AG09319 (cell line): ENCODE results near the gene FANCC.

Experiments used
- DNase-seq: peaks from one replicate; pipeline ENCODE4 v3.0.0-alpha.2; 2010; ENCODE audit warnings: low read depth; ENCODE audit errors: extremely low read depth
- TF ChIP-seq, protein P1 (sequence below): IDR thresholded peaks from 2 replicates; pipeline ENCODE4 v1.5.1; 2011; ENCODE audit warnings: low read depth, mild to moderate bottlenecking, inconsistent platforms, low read length, moderate library complexity

The FANCC gene

DNA sequence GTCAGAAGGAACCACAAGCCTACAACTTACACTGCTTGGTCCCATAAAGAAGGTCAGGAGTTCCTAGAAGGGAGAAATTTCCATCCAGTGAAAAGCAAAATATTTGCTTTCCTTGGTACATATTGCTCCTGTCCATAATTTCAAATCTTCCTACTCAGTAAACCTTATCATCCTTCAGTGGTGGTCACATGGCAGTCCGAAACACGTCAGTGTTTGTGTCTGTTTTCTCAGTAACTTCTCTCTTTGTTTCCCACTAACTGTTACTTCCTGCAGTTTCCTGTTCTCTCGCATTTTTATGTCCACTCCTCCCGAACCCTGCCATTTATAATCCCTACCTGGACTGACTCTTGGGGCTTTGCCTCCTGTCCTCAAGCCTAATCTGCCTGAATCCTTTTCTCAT, 129.1 kb downstream of the FANCC start:
- TF ChIP-seq, protein P1, sequence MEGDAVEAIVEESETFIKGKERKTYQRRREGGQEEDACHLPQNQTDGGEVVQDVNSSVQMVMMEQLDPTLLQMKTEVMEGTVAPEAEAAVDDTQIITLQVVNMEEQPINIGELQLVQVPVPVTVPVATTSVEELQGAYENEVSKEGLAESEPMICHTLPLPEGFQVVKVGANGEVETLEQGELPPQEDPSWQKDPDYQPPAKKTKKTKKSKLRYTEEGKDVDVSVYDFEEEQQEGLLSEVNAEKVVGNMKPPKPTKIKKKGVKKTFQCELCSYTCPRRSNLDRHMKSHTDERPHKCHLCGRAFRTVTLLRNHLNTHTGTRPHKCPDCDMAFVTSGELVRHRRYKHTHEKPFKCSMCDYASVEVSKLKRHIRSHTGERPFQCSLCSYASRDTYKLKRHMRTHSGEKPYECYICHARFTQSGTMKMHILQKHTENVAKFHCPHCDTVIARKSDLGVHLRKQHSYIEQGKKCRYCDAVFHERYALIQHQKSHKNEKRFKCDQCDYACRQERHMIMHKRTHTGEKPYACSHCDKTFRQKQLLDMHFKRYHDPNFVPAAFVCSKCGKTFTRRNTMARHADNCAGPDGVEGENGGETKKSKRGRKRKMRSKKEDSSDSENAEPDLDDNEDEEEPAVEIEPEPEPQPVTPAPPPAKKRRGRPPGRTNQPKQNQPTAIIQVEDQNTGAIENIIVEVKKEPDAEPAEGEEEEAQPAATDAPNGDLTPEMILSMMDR, result no peak
- no peak for DNase-seq

DNA sequence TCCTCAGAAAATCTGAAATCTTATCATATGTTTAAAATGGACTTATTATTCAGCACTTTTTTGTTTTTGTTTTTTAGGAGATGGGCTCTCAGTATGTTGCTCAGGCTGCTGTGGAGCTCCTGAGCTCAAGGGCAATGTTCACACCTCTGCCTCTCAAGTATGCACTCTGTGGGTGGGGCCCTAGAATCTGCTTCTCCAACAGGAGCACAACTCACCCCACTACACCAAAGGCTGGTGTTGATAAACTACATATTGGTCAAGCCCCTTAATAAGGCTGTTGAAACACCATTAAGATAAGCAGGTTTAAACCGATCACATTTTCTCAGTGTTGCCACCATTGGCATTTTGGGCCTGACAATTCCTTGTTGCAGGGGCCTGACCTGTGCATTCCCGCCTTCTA, 131.6 kb downstream of the FANCC start:
- no peak for DNase-seq

DNA sequence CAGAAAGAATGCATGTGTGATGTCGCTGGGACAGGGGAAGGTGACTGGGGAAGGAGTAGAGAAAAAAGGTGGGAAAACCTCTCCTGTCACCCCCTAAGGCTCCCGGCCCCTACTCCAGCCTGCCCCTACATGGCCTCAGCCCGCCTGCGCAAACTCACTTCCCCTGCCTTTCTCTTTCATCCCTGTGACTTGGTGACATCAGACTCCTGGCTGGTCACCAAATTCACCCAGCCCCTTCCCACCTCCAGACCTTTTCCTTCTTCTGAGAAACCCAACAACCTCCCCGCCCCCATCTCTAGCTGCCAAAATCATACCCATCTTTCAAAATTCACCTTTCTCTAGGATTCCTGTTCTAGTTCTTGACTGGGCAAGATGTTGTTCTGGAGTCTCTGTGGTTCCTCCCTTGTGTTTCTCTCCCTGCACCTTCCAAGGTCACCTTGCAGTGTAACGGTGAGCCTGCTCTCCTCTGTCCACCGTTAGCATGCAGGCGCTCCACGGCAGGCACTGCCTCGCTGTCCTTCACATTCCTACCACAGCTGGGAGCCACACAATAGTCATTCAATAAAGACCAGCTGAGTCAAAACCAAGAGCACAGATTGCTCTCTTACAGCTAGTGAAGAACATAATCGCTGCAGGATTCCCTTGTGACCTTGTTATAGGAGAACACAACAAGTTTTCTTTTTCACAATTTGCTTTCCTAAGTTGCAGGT, 134.5 kb downstream of the FANCC start:
- TF ChIP-seq, protein P1, result peak; percentile 1
- no peak for DNase-seq

More for the DNA sequence above, 131.6 kb downstream of the FANCC start:
- TF ChIP-seq, protein P1, result no peak

DNA sequence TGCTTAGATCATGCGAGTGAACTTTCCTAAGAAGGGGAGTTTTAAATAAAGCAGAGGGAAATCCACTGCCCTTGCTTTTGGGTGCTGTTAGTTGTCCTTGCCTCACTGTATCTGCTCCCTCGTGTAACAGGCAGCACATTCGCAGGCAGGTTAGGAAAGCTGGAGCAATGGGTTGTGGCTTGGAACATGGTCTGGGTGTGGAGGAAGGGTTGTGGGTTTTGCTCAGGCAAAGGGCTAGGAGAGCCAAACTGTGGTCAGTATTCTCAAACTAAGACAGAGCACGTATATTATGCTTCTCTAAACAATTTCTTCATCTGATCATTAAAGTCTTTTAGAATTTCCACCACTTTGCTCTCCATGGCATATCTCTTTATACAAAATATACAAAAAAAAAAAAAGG, 135.7 kb downstream of the FANCC start:
- TF ChIP-seq, protein P1, result no peak

DNA sequence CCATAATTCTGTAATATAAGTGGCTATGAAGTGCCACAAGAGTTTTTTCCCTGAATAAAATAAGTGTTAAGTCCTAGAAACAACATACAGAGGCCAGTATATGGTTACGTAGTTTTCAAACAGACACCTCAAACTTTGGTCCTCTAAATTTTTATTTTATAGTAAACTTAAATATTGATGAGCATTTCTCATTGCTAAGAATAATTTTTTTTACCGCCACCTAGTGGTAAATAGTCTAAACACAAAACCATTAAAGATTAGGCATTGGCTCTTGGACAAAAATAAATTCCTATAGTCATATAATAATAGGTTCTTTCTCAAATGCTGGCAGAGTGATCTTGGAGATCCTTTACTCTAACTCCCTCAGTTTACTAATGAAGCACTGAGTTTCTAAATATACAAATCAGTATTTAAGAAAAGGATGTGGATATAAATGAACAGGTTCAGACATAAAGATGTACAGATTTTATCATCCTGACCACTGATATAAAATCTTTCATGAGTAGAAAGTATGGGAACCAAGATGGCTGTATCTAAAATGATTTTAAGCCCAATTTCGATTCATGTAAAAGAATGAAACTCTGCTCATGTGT, 136.2 kb downstream of the FANCC start:
- no peak for DNase-seq
- TF ChIP-seq, protein P1, result peak; percentile 29

More for the DNA sequence above, 135.7 kb downstream of the FANCC start:
- no peak for DNase-seq

DNA sequence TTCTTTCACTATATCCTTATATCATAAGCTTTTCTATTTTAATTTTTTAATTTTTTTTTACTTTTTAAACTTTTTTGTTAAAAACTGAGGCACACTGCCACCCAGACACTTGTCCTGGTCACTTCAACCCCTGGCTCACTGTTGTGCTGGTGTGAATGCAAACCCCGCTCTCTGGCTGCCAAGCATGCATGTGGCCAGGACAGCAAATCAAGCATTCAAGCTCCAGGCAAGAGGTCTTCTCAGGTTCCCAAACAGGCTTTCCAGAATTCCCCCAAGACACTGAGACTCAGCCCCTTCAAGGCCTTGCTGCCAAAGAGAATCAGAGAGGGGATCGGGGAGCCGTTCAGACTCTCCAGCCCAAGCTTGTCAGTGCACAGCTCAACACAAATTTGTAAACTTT, 139.9 kb downstream of the FANCC start:
- TF ChIP-seq, protein P1, result no peak
- DNase-seq, result no peak

DNA sequence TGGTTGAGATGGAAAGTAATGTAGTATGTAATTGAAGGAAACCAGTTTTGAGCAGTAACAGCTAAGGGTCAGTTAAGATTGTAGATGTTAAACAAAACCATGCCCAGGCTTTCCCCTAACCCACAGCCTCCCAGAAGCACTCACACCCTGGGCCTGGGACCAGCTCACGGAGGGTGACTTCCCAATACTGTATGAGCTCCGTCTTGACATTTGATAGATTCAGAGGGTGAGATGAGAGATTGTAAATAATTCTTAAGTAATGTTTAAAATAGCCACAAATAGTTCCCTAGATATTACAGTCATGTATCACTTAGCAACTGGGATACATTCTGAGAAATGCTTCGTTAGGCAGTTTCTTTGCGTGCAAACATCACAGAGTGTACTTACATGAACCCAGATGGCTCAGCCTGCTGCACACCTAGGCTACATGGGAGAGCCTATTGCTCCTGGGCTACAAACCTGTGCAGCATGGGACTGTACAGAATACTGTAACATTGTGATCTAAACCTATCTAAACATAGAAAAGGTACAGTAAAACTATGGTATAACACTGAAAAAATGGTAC, 140.7 kb downstream of the FANCC start:
- TF ChIP-seq, protein P1, result no peak
- DNase-seq, result no peak
